Esophagus squamous epithelium (tissue), 5 donors: Measurements from ENCODE around the gene CRTAC1. TPM values are rescaled to one million over a fixed set of nuclear protein-coding genes. Genes with fewer than 3 reads are reported as not detected.

Source experiments
- DNase-seq: peaks from one replicate; lab custom pipeline; 2025; lab: John Stamatoyannopoulos, UW
- H3K27ac ChIP-seq, 4 donors: fragments of 200-600 bp; sonication (generic); one replicate each; pipeline ENCODE4 v1.5.1; 2016 to 2019; ENCODE audit warnings: mild to moderate bottlenecking in 1 of 4
- H3K27me3 ChIP-seq, 4 donors: fragments of 200-600 bp; sonication (generic); 1 replicate in 3 of 4; 2 replicates in 1 of 4; pipeline versions ENCODE4 v1.5.1 to v1.6.0; 2017 to 2021; ENCODE audit warnings: antibody characterized with exemption in 1 of 4
- H3K36me3 ChIP-seq, 3 donors: fragments of 200-600 bp; sonication (generic); one replicate each; pipeline ENCODE4 v1.5.1; 2016 to 2019
- H3K4me1 ChIP-seq, 3 donors: fragments of 200-600 bp; sonication (generic); one replicate each; pipeline ENCODE4 v1.5.1; 2017 to 2019
- H3K4me3 ChIP-seq, 4 donors: fragments of 200-600 bp; sonication (generic); 1 replicate in 3 of 4; 2 replicates in 1 of 4; pipeline ENCODE4 v1.5.1; 2016 to 2019; ENCODE audit warnings: mild to moderate bottlenecking in 2 of 4, moderate library complexity in 1 of 4
- H3K9me3 ChIP-seq, 3 donors: fragments of 200-600 bp; sonication (generic); one replicate each; pipeline ENCODE4 v1.5.1; 2016 to 2019
- CTCF ChIP-seq, 6 experiments: fragments of 450-650 bp in 4 of 6; fragments of 200-600 bp in 2 of 6; sonication (generic) in 2 of 6; IDR thresholded peaks; one replicate each; pipeline ENCODE4 v1.5.1; 2016 to 2019; ENCODE audit warnings: antibody characterized with exemption in 6 of 6, mild to moderate bottlenecking in 4 of 6, moderate library complexity in 4 of 6
- POLR2A ChIP-seq, 4 donors: fragments of 450-650 bp; IDR thresholded peaks; one replicate each; pipeline ENCODE4 v1.6.1; 2017; ENCODE audit warnings: antibody characterized with exemption in 4 of 4, mild to moderate bottlenecking in 4 of 4, moderate library complexity in 3 of 4
- WGBS, 2 donors: methylation state at CpG; one replicate each; pipeline ENCODE4 v1.1.5; 2018; 5-methylcytosine and 5-hydroxymethylcytosine counted together
- intact Hi-C: fragments of 100-400 bp; cut with DNase I; formaldehyde crosslinking; loops from one replicate; pipeline ENCODE4 v1.15.0; 2022
- total RNA-seq, 4 donors: library from RNA; depleted of rRNA; stranded (reverse); fragments of >200 nt; gene quantifications; one replicate each; pipeline ENCODE4 v1.1.0, GENCODE V29; 2016
- donor health status: DM: yes; HTN: yes; CAD: no.

The CRTAC1 gene
- total RNA-seq, result 10 to 100 TPM in 1 of 4 donors, 1 to 10 TPM in 2, under 1 TPM in 1; 0.22 to 10.7 (median 2.5) TPM

- peaks cover 6 to 100% (median 8%) of the 10 kb centered on the region in 4 donors for H3K27me3 ChIP-seq
- intact Hi-C loops, result no loop called here
- TF ChIP-seq CTCF (IDR thresholded peaks at IDR 0.05) (no peak), POLR2A (IDR thresholded peaks at IDR 0.05) (peak in 1 of 4 donors; percentile 38)
- no peaks in the 10 kb centered on the region for H3K9me3 ChIP-seq
- H3K27ac ChIP-seq, result peak within 1 kb of the TSS in 1 of 4 donors; percentile 28
- H3K4me3 ChIP-seq, result peak within 1 kb of the TSS; percentile 27 to 61 (median 45)
- WGBS, 2 donors, result 20% methylated on average over 1 of the region's 86 CpGs; no CpG with 5 or more reads in 1 of the 2 donors
- peaks cover 8 to 42% (median 20%) of the 10 kb centered on the region in 3 donors for H3K4me1 ChIP-seq
- no peak for DNase-seq
- H3K36me3 ChIP-seq, result no peaks in the 10 kb centered on the region
Observed at GRCh38 chr10:98030093-98030821, at the start of gene CRTAC1. CRTAC1 (minus strand) TSS chr10:98030621; CDS start chr10:98030472, 149 bp downstream.

- no peak for DNase-seq
- no peak for TF ChIP-seq POLR2A (IDR thresholded peaks at IDR 0.05)
- no peak for TF ChIP-seq CTCF (IDR thresholded peaks at IDR 0.05)
- Histone ChIP-seq H3K27ac (no peak overlapping the region), H3K27me3 (peaks cover 0 to 4% (median 0%) of the 10 kb centered on the region in 4 donors), H3K9me3 (no peaks in the 10 kb centered on the region), H3K4me1 (peaks cover 0 to 13% (median 0%) of the 10 kb centered on the region in 3 donors), H3K36me3 (no peaks in the 10 kb centered on the region), H3K4me3 (no peak overlapping the region)
- WGBS, 2 donors, result 71 to 88% methylated on average over 1 of the region's 1 CpG
- intact Hi-C loops, result no loop called here
Observed at GRCh38 chr10:98078774-98079173, 48.4 kb upstream of the CRTAC1 start.

- Histone ChIP-seq H3K36me3 (no peaks in the 10 kb centered on the region), H3K27ac (no peak overlapping the region), H3K4me1 (peaks cover 0 to 13% (median 0%) of the 10 kb centered on the region in 3 donors), H3K4me3 (no peak overlapping the region), H3K9me3 (no peaks in the 10 kb centered on the region), H3K27me3 (peaks cover 0 to 12% (median 0%) of the 10 kb centered on the region in 4 donors)
- no peak for DNase-seq
- WGBS, 2 donors, result 33 to 64% methylated on average over 1 of the region's 1 CpG
- no peak for TF ChIP-seq POLR2A (IDR thresholded peaks at IDR 0.05)
- no peak for TF ChIP-seq CTCF (IDR thresholded peaks at IDR 0.05)
- intact Hi-C loops, result no loop called here
Observed at GRCh38 chr10:98077223-98077622, 46.8 kb upstream of the CRTAC1 start.

GRCh38 chr10:98076086-98076485 lies 45.7 kb upstream of the CRTAC1 start:
- no peaks in the 10 kb centered on the region for H3K36me3 ChIP-seq
- 57 to 58% methylated on average over 7 of the region's 7 CpGs for WGBS, 2 donors
- intact Hi-C loops, result no loop called here
- H3K27ac ChIP-seq, result no peak overlapping the region
- H3K4me3 ChIP-seq, result no peak overlapping the region
- H3K4me1 ChIP-seq, result peaks cover 0 to 13% (median 0%) of the 10 kb centered on the region in 3 donors
- TF ChIP-seq POLR2A (IDR thresholded peaks at IDR 0.05), result no peak
- no peak for TF ChIP-seq CTCF (IDR thresholded peaks at IDR 0.05)
- no peaks in the 10 kb centered on the region for H3K9me3 ChIP-seq
- H3K27me3 ChIP-seq, result peaks cover 0 to 19% (median 1%) of the 10 kb centered on the region in 4 donors
- DNase-seq, result no peak

- Histone ChIP-seq H3K9me3 (no peaks in the 10 kb centered on the region), H3K4me3 (no peak overlapping the region), H3K27me3 (peaks cover 0 to 19% (median 1%) of the 10 kb centered on the region in 4 donors), H3K27ac (no peak overlapping the region), H3K36me3 (no peaks in the 10 kb centered on the region), H3K4me1 (peaks cover 0 to 13% (median 0%) of the 10 kb centered on the region in 3 donors)
- TF ChIP-seq CTCF (IDR thresholded peaks at IDR 0.05) (no peak), POLR2A (IDR thresholded peaks at IDR 0.05) (no peak)
- DNase-seq, result no peak
- 10 to 13% methylated on average over 2 of the region's 2 CpGs for WGBS, 2 donors
- intact Hi-C loops, result no loop called here
Observed at GRCh38 chr10:98074315-98074911, 44.0 kb upstream of the CRTAC1 start.
